Subcutaneous abdominal adipose tissue (tissue), 5 donors: Measurements from ENCODE around the gene ADGRA1.
"Not testable (repeated sequence)": the region's sequence is repeated elsewhere in the genome, so short reads cannot be mapped to it uniquely, and the experiment has no call there.

Experiments used
- H3K27ac ChIP-seq: one replicate; pipeline ENCODE4 v1.7.0; 2013; ENCODE audit warnings: low read depth, mild to moderate bottlenecking, inconsistent platforms, low read length, moderate library complexity
- H3K27me3 ChIP-seq, 5 donors: one replicate each; pipeline ENCODE4 v1.7.0; 2013; ENCODE audit warnings: low read length in 5 of 5, inconsistent platforms in 1 of 5; ENCODE audit not compliant: control insufficient read depth in 5 of 5, insufficient read depth in 4 of 5
- H3K36me3 ChIP-seq, 5 donors: one replicate each; pipeline ENCODE4 v1.7.0; 2013; ENCODE audit warnings: low read length in 5 of 5; ENCODE audit not compliant: control insufficient read depth in 5 of 5, insufficient read depth in 5 of 5
- H3K4me1 ChIP-seq, 5 donors: one replicate each; pipeline ENCODE4 v1.7.0; 2013; ENCODE audit warnings: low read length in 5 of 5, mild to moderate bottlenecking in 3 of 5, moderate library complexity in 1 of 5; ENCODE audit not compliant: control insufficient read depth in 5 of 5, insufficient read depth in 5 of 5
- H3K4me3 ChIP-seq, 5 donors: one replicate each; pipeline ENCODE4 v1.7.0; 2013; ENCODE audit warnings: low read length in 5 of 5, low read depth in 1 of 5
- H3K9ac ChIP-seq, 5 donors: one replicate each; pipeline ENCODE4 v1.7.0; 2013; ENCODE audit warnings: low read length in 5 of 5, mild to moderate bottlenecking in 4 of 5, moderate library complexity in 3 of 5
- H3K9me3 ChIP-seq, 5 donors: one replicate each; pipeline ENCODE4 v1.7.0; 2013; ENCODE audit warnings: low read length in 5 of 5; ENCODE audit not compliant: control insufficient read depth in 5 of 5
- donor health status: healthy.
- donor health status: healthy.
- donor health status: healthy.
- donor health status: healthy.
- donor health status: healthy.

Gene ADGRA1

GRCh38 chr10:133107442-133107841 is 19.7 kb downstream of the ADGRA1 start:
- H3K9me3 ChIP-seq, result peaks cover 7 to 35% (median 30%) of the 10 kb centered on the region in 5 donors
- H3K36me3 ChIP-seq, result no peaks in the 10 kb centered on the region
- peaks cover 28 to 40% (median 36%) of the 10 kb centered on the region in 5 donors for H3K27me3 ChIP-seq
- no peak overlapping the region for H3K9ac ChIP-seq
- no peak overlapping the region for H3K4me3 ChIP-seq
- no peak overlapping the region for H3K27ac ChIP-seq
- peaks cover 0 to 8% (median 0%) of the 10 kb centered on the region in 5 donors for H3K4me1 ChIP-seq

DNA sequence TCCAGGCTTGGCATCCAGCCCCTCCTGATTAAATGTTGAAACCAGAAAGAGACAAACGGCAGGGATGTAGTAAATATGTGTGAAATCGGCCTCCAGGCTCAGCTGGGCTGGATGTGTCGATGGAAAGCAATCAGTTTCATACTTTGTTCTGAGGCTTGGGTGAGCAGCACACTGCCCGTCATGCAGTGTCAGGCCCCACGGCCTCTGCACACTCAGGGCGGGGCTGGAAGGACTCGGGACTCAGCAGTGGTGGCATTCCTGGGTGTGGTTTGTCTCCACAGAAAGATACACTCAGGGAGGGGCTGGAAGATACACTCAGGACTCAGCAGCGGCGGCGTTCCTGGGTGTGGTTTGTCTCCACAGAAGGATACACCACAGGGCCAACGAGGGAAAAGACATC is 22.0 kb downstream of the ADGRA1 start:
- Histone ChIP-seq H3K9me3 (peaks cover 7 to 35% (median 30%) of the 10 kb centered on the region in 5 donors), H3K4me1 (peaks cover 0 to 8% (median 0%) of the 10 kb centered on the region in 5 donors), H3K36me3 (no peaks in the 10 kb centered on the region), H3K4me3 (no peak overlapping the region), H3K27me3 (peaks cover 17 to 28% (median 22%) of the 10 kb centered on the region in 5 donors), H3K27ac (no peak overlapping the region), H3K9ac (no peak overlapping the region)

GRCh38 chr10:133110133-133110532 is 22.4 kb downstream of the ADGRA1 start:
- no peak overlapping the region for H3K27ac ChIP-seq
- peaks cover 7 to 35% (median 30%) of the 10 kb centered on the region in 5 donors for H3K9me3 ChIP-seq
- H3K9ac ChIP-seq, result no peak overlapping the region
- H3K36me3 ChIP-seq, result no peaks in the 10 kb centered on the region
- H3K4me1 ChIP-seq, result peaks cover 0 to 8% (median 0%) of the 10 kb centered on the region in 5 donors
- H3K4me3 ChIP-seq, result no peak overlapping the region
- peaks cover 16 to 25% (median 18%) of the 10 kb centered on the region in 5 donors for H3K27me3 ChIP-seq

- H3K27ac ChIP-seq, result no peak overlapping the region
- peaks cover 0 to 8% (median 0%) of the 10 kb centered on the region in 5 donors for H3K4me1 ChIP-seq
- peaks cover 7 to 35% (median 30%) of the 10 kb centered on the region in 5 donors for H3K9me3 ChIP-seq
- no peaks in the 10 kb centered on the region for H3K36me3 ChIP-seq
- H3K27me3 ChIP-seq, result peaks cover 14 to 27% (median 22%) of the 10 kb centered on the region in 5 donors
- H3K9ac ChIP-seq, result no peak overlapping the region
- H3K4me3 ChIP-seq, result no peak overlapping the region
These were observed 23.0 kb downstream of the ADGRA1 start for GRCh38 chr10:133110609-133111275.

GRCh38 chr10:133111640-133112039 is 23.9 kb downstream of the ADGRA1 start:
- Histone ChIP-seq H3K9me3 (peaks cover 7 to 26% (median 26%) of the 10 kb centered on the region in 5 donors), H3K27me3 (peaks cover 8 to 25% (median 19%) of the 10 kb centered on the region in 5 donors)
- not testable (repeated sequence) for H3K36me3 ChIP-seq, H3K4me1 ChIP-seq, H3K4me3 ChIP-seq, H3K9ac ChIP-seq, H3K27ac ChIP-seq

- peaks cover 0 to 14% (median 9%) of the 10 kb centered on the region in 5 donors for H3K9me3 ChIP-seq
- peaks cover 14 to 35% (median 19%) of the 10 kb centered on the region in 5 donors for H3K27me3 ChIP-seq
- H3K27ac ChIP-seq, result no peak overlapping the region
- no peaks in the 10 kb centered on the region for H3K36me3 ChIP-seq
- no peak overlapping the region for H3K4me3 ChIP-seq
- peaks cover 0 to 8% (median 0%) of the 10 kb centered on the region in 5 donors for H3K4me1 ChIP-seq
- no peak overlapping the region for H3K9ac ChIP-seq
These were observed 25.6 kb downstream of the ADGRA1 start for GRCh38 chr10:133113146-133113830.

GRCh38 chr10:133113847-133114246 is 26.1 kb downstream of the ADGRA1 start:
- Histone ChIP-seq H3K4me1 (peaks cover 0 to 8% (median 0%) of the 10 kb centered on the region in 5 donors), H3K9me3 (peaks cover 0 to 13% (median 10%) of the 10 kb centered on the region in 5 donors), H3K27me3 (peaks cover 14 to 37% (median 19%) of the 10 kb centered on the region in 5 donors), H3K4me3 (no peak overlapping the region), H3K27ac (no peak overlapping the region), H3K9ac (no peak overlapping the region), H3K36me3 (no peaks in the 10 kb centered on the region)

DNA sequence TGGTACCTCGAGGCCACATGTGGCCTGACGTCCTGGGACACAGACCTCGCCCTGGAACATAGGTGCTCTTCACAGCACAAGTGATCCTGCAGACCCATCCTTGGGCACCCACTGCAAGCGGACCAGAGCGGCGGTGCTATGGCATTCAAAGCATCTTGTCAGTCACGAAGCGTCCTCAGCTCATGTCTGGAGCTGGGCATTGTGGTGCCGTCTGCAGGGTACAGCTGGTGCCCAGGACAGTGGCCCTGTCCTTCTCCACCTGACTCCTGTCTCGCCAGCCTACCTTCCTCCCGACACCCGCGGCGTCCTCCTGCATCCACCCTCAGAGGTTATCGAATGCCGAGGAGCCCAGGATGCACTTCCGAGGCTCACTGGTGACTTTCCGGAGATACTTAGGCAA is 26.5 kb downstream of the ADGRA1 start:
- H3K27ac ChIP-seq, result no peak overlapping the region

DNA sequence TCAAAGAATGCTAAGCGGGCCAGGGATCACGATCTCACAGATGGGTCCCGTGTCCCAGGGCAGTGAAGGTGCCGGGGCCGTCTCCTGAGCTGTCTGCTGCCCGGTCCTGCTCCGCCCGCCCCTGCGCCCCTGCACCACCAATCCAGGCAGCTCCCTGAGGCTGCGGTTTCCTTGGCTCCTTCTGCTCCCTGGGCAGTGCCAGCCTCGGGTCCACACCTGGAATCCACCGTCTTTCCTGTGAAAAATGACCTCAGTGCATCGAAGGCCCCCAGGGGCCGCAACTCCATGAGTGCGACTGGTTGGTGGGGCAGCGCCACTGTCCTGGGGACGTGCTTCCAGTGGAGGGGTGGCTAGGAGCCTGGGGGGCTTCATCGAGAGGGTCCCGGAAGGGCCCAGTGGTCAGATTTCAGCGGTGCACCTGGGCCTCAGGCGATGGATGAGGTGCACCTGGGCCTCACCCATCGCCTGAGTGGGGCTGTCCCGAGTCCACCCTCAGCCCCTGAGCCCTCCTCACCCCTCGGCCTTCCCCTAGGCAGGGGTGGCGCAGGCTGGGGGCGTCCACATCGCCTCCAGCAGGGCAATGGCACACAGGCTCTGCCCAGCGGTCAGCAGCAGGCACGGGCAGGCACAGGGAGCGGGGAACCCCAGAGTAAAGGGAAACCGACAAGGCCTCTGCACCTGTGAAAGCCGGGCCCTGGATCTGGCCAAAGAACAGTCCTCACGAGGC is 27.2 kb downstream of the ADGRA1 start:
- H3K27ac ChIP-seq, result no peak overlapping the region
- H3K4me1 ChIP-seq, result peaks cover 0 to 6% (median 0%) of the 10 kb centered on the region in 5 donors
- H3K9ac ChIP-seq, result no peak overlapping the region
- peaks cover 14 to 31% (median 16%) of the 10 kb centered on the region in 5 donors for H3K27me3 ChIP-seq
- peaks cover 0 to 13% (median 6%) of the 10 kb centered on the region in 5 donors for H3K9me3 ChIP-seq
- H3K4me3 ChIP-seq, result no peak overlapping the region
- H3K36me3 ChIP-seq, result no peaks in the 10 kb centered on the region

More for the DNA sequence above, 26.5 kb downstream of the ADGRA1 start:
- H3K4me1 ChIP-seq, result peaks cover 0 to 8% (median 0%) of the 10 kb centered on the region in 5 donors
- H3K27me3 ChIP-seq, result peaks cover 14 to 36% (median 19%) of the 10 kb centered on the region in 5 donors
- H3K9ac ChIP-seq, result no peak overlapping the region
- peaks cover 0 to 14% (median 10%) of the 10 kb centered on the region in 5 donors for H3K9me3 ChIP-seq
- no peaks in the 10 kb centered on the region for H3K36me3 ChIP-seq
- no peak overlapping the region for H3K4me3 ChIP-seq
